COLO829 (cell line): Measurements from ENCODE around the gene TAS1R1.
"Not testable (repeated sequence)": the region's sequence is repeated elsewhere in the genome, so short reads cannot be mapped to it uniquely, and the experiment has no call there.

Experiments
- DNase-seq: peaks from one replicate; pipeline ENCODE4 v3.0.0; 2012; ENCODE audit warnings: low spot score

TAS1R1 gene

GRCh38 chr1:6521536-6521935, 33.6 kb upstream of the TAS1R1 start:
- DNase-seq = no peak

DNA sequence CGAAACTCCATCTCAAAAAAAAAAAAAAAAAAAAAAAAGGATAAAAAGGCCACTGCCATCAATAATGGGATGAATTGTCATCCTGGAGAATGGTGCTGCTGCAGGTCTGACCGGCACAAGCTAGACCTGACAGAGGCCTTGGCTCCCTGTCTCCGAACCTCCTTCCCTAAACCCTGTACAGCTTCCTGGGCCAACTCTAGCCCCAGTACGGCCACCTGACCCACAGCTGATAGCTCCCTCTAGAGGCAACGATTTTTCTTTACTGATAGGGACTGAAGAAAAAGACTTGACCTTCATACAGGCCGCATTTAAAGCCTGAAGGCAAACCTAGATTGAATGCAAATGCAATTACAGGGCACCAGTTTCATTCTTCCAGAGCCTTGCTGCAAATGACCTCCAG, 31.5 kb upstream of the TAS1R1 start:
- DNase-seq = peak; percentile 62

- no peak for DNase-seq
These were observed 28.8 kb upstream of the TAS1R1 start for GRCh38 chr1:6526316-6526715.

DNA sequence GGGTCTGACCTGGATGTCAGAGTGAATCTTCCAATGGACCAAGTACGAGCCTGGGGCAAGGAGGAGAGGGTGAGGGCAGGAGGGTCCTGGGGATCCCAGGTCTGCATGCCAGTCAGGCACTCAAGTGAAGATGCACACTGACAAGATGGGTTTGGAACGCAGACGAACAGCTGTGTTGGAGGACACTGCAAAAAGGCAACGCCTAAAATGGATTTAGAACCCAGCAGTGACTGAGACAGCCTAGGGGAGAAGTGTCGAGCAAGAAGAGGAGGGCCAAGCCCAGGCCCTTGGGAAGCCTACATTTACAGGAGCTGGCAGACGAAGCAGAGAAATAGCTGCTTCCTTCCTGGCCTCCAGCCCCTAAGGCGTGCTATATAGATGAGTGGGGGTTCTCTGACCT, 26.6 kb upstream of the TAS1R1 start:
- no peak for DNase-seq

DNA sequence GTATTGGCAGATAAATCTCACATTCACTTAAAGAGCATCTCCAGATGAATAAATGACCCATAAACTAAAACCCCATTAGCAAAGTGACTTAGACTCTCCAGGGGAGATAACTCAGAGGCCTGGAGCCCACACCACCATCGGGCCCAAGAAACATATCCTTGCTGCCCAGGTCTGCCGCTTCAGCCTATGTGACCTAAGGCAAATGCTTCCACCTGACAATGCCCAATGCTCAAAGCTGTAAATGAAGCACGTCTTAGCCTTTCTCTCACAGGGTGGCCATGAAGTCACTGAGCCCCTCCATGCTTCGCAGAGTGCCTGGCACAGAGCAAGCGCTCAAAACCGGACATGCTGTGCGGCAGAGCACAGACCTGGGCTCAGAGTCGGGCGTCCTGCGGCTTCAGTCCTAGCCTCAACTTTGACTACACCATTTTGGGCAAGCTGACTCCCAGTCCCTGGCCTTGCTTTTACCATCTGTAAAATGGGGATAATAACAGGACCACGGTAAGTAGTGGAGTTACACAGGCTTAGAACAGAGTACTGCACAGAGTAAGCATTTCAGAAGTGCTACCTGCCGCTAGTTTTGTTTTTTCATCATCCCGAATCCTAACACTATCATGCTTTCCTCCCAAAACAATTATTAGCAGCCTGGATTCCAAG, 24.5 kb upstream of the TAS1R1 start:
- no peak for DNase-seq

GRCh38 chr1:6531996-6532395, 23.1 kb upstream of the TAS1R1 start:
- DNase-seq = no peak

- no peak for DNase-seq
These were observed 20.8 kb upstream of the TAS1R1 start for GRCh38 chr1:6534248-6534822.

- DNase-seq = no peak
These were observed 19.9 kb upstream of the TAS1R1 start for GRCh38 chr1:6535214-6535613.

DNA sequence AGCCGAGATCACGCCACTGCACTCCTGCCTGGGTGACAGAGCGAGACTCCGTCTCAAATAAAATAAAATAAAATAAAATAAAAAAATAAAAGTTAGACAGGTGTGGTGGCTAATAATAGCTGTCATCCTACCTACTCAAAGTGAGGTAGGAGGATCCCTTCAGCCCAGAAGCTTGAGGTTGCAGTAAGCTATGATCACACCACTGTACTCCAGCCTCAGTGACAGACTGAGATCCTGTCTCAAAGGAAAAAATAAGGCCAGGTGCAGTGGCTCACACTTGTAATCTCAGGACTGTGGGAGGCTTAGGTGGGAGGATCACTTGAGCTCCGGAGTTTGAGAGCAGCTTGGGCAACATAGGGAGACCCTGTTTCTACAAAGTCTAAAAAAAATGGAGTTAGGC, 18.8 kb upstream of the TAS1R1 start:
- DNase-seq = no peak

DNA sequence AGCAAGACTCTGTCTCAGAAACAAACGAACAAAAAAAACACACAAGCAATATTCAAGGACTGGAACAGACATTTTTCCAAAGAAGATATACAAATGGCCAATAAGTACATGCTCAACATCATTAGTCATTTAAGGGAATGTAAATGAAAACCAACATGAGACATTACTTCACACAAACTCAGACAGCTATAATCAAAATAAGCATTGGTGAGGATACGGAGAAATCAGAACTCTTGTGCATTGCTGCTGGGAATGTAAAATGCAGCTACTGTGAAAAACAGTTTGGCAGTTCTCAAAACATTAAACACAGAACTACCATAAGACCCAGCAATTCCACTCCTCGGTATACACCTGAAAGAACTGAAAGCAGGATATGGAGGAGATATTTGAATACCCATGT, 16.2 kb upstream of the TAS1R1 start:
- no peak for DNase-seq

- DNase-seq = peak; percentile 43
These were observed 10.3 kb upstream of the TAS1R1 start for GRCh38 chr1:6544831-6545230.

DNA sequence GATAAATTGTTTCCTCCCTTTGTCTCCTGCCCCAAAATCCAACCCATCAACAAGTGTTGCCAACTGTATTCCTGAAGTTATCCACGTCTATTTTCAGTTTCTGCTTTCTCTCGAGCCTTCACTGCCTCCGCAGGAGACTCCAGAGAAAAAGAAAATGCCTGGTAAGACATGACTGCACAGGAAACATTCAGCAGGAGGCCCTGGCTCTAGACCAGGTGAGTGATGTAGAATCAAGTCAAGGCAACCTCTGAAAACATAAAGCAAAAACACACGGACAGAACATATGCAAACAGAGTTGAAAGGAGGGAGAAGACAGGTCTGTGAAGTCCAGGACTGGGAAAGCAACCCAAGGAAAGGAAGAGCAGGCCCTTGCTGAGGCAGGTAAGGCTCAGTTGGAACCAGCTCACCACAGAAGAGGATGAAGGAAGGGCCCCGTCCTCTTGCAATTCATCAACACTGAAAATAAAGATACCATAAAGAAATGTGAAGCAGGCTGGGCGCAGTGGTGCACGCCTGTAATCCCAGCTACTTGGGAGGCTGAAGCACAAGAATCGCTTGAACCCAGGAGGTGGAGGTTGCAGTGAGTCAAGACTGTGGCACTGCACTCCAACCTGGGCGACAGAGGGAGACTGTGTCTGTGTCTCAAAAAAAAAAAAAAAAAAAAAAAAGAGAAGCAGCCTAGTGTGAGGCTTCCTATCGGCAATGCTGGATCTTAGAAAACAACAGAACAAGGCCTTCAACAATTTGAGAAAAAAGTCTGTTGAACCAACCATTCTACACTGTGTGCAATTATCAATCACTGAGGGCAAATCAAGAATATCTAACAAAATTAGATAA, 9.6 kb upstream of the TAS1R1 start:
- no peak for DNase-seq

DNA sequence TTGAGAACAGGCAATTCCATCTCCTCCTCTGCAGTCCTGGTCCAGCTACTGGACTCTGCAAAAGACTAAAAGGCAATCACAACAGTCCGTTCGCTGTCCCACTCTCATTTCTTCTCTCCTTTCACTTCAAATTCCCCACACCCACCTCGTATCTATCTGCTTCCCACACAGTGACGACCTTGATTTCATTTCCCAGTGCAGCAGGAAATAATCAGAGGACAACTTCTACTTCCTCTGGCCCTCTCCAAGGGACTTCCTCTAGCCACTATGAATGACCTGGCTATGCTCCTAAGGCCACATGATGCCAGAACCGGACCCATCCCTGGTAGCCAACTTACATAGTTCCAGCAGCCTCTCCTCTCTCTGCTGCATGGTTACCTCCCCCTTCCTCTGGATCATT, 8.8 kb upstream of the TAS1R1 start:
- DNase-seq = no peak

- DNase-seq = no peak
These were observed 7.8 kb upstream of the TAS1R1 start for GRCh38 chr1:6547301-6547700.

- DNase-seq = peak; percentile 90
These were observed 838 bp upstream of the TAS1R1 start, which contains the start of gene NOL9 for GRCh38 chr1:6554031-6554906. Gene NOL9 (minus strand): TSS chr1:6554513. CDS start chr1:6554502, 11 bp downstream.

DNA sequence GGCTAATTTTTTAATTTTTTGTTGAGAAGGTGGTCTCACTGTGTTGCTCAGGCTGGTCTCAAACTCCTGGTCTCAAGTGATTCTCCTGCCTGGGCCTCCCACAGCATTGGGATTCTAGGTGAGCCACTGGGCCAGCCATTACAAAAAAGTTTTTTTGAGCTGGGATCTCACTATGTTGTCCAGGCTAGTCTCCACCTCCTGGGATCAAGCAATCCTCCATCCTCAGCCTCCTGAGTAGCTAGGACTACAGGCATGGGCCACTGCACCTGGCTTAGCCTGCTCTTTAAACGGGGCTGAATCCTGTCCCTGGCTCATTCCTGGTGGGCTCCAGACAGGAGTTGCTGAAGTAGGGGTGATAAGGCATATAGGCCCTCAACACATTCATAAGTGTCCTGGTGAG, 2.5 kb downstream of the TAS1R1 start:
- DNase-seq = no peak

DNA sequence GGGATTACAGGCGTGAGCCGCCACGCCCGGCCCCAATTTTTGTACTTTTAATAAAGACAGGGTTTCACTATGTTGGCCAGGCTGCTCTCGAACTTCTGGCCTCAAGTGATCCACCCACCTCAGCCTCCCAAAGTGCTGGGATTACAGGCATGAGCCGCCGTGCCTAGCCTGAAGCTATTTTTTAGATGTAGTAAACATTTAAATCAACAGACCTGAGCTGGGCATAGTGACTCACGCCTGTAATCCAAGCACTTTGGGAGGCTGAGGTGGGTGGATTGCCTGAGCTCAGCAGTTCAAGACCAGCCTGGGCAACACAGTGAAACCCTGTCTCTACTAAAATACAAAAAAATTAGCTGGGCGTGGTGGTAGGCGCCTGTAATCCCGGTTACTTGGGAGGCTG, 4.1 kb downstream of the TAS1R1 start:
- DNase-seq = not testable (repeated sequence)

DNA sequence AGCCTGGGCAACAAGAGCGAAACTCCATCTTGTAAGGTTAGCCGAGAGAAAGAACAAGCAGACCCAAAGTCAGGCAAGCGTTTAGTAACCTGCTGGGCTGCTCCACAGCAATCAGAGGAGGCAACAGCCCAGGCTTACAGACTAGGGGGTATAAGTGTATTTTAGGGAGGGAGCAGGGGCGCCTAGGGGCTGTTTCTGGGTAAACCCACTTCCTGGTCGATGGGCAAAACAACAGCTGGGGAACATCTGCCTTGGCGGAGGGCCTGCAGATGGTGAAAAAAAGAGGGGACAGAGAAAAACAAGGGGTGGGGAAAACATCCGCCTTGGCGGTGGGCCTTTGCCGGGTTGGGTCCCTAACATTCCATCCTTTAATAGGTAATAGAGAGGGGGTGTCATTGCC, 5.2 kb downstream of the TAS1R1 start:
- DNase-seq = no peak

- DNase-seq = no peak
These were observed 13.9 kb downstream of the TAS1R1 start for GRCh38 chr1:6569033-6569432.

- no peak for DNase-seq
These were observed 15.0 kb downstream of the TAS1R1 start for GRCh38 chr1:6570100-6570499.

DNA sequence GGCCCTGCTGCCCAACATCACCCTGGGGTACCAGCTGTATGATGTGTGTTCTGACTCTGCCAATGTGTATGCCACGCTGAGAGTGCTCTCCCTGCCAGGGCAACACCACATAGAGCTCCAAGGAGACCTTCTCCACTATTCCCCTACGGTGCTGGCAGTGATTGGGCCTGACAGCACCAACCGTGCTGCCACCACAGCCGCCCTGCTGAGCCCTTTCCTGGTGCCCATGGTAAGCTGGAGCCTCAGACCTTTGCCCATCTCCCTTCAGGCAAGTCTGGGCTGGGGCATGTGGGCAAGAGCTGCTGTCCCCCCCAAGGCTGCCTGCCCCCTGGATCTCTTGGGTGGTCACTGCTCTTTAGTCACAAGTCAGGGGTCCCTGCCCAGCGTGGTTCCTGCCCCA, 15.9 kb downstream of the TAS1R1 start:
- no peak for DNase-seq

- DNase-seq = no peak
These were observed 17.7 kb downstream of the TAS1R1 start for GRCh38 chr1:6572653-6573383.
